HEK293 (cell line): ENCODE results near the gene QARS1.

Source experiments
- ZFP37 ChIP-seq: fragments of 450-650 bp; formaldehyde crosslinking; IDR thresholded peaks from 2 replicates; pipeline ENCODE4 v1.5.1; 2016; ENCODE audit warnings: missing biosample characterization, missing genetic modification characterization
- ZNF133 ChIP-seq: fragments of 450-650 bp; formaldehyde crosslinking; IDR thresholded peaks from 2 replicates; pipeline ENCODE4 v1.5.1; 2016; ENCODE audit warnings: missing biosample characterization, missing genetic modification characterization
- TF ChIP-seq, protein P1 (sequence below): fragments of 450-650 bp; formaldehyde crosslinking; optimal IDR thresholded peaks from 2 replicates; pipeline ENCODE3; 2016; ENCODE audit warnings: missing biosample characterization, mild to moderate bottlenecking, missing genetic modification characterization
- TF ChIP-seq, protein P2 (sequence below): fragments of 450-650 bp; formaldehyde crosslinking; IDR thresholded peaks from 2 replicates; pipeline ENCODE4 v1.5.1; 2016; ENCODE audit warnings: missing biosample characterization, missing genetic modification characterization

DNA sequence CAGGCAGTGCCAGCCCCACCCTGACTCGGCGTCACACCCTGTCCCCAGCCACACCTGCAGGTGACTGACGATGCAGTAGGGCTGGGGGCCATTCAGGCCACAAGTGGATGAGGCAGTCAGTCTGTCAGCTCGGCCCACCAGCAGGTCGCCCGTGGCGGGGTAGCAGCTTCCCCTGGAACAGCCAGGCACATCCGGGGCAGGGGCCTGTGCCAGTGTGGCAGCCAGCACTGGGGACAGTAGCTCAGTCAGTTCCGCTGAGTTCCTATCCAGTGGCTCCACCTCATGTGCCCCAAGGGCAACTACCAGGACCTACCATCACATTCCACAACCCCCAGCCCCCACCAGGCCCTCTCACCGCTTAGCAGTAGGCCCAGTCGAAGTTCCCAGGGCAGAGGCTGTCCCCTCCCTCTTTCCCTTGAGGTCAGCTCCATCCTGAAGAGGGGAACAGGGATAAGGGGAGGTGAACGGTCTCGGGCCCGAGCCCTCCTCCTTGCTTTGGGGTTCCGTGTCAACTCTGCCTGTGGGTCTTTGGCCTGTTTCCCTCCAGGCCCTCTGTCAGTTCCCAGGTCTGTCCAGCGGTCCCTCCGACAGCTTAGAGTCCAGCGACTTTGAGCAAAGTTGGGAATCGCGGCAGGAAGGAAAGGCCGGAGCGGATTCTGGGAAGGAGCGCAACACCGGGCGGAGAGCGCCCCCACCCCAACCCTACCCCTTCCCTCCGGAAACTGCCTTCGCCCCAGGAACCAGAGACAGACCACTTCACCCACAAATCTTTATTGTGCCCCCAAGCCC lies 28.1 kb upstream of the QARS1 start, which contains the start of gene LAMB2:
- TF ChIP-seq ZNF133 (tag by site-specific recombination) (no peak), ZFP37 (tag by site-specific recombination) (no peak)
- TF ChIP-seq, protein P1, sequence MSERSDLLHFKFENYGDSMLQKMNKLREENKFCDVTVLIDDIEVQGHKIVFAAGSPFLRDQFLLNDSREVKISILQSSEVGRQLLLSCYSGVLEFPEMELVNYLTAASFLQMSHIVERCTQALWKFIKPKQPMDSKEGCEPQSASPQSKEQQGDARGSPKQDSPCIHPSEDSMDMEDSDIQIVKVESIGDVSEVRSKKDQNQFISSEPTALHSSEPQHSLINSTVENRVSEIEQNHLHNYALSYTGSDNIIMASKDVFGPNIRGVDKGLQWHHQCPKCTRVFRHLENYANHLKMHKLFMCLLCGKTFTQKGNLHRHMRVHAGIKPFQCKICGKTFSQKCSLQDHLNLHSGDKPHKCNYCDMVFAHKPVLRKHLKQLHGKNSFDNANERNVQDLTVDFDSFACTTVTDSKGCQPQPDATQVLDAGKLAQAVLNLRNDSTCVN (tag by site-specific recombination), result no peak
- TF ChIP-seq, protein P2, sequence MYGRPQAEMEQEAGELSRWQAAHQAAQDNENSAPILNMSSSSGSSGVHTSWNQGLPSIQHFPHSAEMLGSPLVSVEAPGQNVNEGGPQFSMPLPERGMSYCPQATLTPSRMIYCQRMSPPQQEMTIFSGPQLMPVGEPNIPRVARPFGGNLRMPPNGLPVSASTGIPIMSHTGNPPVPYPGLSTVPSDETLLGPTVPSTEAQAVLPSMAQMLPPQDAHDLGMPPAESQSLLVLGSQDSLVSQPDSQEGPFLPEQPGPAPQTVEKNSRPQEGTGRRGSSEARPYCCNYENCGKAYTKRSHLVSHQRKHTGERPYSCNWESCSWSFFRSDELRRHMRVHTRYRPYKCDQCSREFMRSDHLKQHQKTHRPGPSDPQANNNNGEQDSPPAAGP (tag by site-specific recombination), result peak; percentile 48; the same call in 1 of the 2 replicates
